Measurements from ENCODE around the gene TIMM21.

DNA sequence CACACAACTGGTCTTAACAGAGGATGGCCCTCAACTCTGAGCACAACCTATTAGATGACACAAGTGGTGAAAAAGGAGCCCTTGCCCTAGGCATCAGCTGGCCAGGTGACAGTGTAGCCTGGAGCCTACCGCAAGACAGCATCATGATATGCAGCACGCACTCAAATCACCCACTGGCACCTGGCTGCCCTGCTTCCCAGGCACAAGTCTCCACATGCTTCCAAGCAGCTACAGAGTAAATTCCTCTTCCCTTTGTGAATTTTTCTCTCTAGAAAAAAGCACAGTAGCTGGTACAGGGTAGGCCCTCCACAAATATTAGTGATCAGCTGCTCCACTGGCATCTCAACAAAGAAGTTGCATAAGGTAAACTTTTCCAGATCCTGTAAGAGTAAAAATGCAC lies 6.7 kb upstream of the TIMM21 start:
- no peak for TF ChIP-seq POLR2A (IDR thresholded peaks at IDR 0.05)
- TF ChIP-seq, protein P1, sequence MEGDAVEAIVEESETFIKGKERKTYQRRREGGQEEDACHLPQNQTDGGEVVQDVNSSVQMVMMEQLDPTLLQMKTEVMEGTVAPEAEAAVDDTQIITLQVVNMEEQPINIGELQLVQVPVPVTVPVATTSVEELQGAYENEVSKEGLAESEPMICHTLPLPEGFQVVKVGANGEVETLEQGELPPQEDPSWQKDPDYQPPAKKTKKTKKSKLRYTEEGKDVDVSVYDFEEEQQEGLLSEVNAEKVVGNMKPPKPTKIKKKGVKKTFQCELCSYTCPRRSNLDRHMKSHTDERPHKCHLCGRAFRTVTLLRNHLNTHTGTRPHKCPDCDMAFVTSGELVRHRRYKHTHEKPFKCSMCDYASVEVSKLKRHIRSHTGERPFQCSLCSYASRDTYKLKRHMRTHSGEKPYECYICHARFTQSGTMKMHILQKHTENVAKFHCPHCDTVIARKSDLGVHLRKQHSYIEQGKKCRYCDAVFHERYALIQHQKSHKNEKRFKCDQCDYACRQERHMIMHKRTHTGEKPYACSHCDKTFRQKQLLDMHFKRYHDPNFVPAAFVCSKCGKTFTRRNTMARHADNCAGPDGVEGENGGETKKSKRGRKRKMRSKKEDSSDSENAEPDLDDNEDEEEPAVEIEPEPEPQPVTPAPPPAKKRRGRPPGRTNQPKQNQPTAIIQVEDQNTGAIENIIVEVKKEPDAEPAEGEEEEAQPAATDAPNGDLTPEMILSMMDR (IDR thresholded peaks at IDR 0.05), result no peak

Data from right lobe of liver (tissue), 4 donors.